Testis (tissue), 3 donors: ENCODE data around the gene NFE2. TPM values are rescaled to one million over a fixed set of nuclear protein-coding genes. Genes with fewer than 3 reads are reported as not detected.
"Not testable (repeated sequence)": the region's sequence is repeated elsewhere in the genome, so short reads cannot be mapped to it uniquely, and the experiment has no call there.

Experiments
- DNase-seq: peaks from one replicate; pipeline ENCODE4 v3.0.0-alpha.2; 2019
- H3K27ac ChIP-seq, 2 donors: fragments of 200-600 bp; sonication (generic); one replicate each; pipeline ENCODE4 v1.5.1; 2019
- H3K27me3 ChIP-seq: fragments of 200-600 bp; sonication (generic); one replicate; pipeline ENCODE4 v1.5.1; 2019
- H3K36me3 ChIP-seq: fragments of 200-600 bp; sonication (generic); one replicate; pipeline ENCODE4 v1.5.1; 2017; ENCODE audit warnings: low read depth; ENCODE audit errors: missing control alignments
- H3K4me1 ChIP-seq: fragments of 200-600 bp; sonication (generic); one replicate; pipeline ENCODE4 v1.5.1; 2019
- H3K4me3 ChIP-seq, 2 donors: fragments of 200-600 bp; sonication (generic); one replicate each; pipeline ENCODE4 v1.5.1; 2017 to 2019
- H3K9me3 ChIP-seq: fragments of 200-600 bp; sonication (generic); one replicate; pipeline ENCODE4 v1.5.1; 2017
- CTCF ChIP-seq, 3 experiments: fragments of 450-650 bp in 2 of 3; fragments of 200-600 bp in 1 of 3; sonication (generic) in 1 of 3; IDR thresholded peaks; one replicate each; pipeline ENCODE4 v1.5.1; 2016 to 2019; ENCODE audit warnings: antibody characterized with exemption in 3 of 3, mild to moderate bottlenecking in 2 of 3, moderate library complexity in 1 of 3
- POLR2A ChIP-seq: fragments of 450-650 bp; IDR thresholded peaks from one replicate; pipeline ENCODE4 v1.6.1; 2017; ENCODE audit warnings: antibody characterized with exemption, mild to moderate bottlenecking, moderate library complexity
- WGBS, 2 donors: methylation state at CpG; one replicate each; pipeline ENCODE4 v1.1.5; 2018; 5-methylcytosine and 5-hydroxymethylcytosine counted together
- intact Hi-C: fragments of 100-400 bp; cut with DNase I; formaldehyde crosslinking; loops from one replicate; pipeline ENCODE4 v1.15.1; 2023; ENCODE audit warnings: low total_unique reads
- polyA plus RNA-seq: library from polyadenylated mRNA; stranded (reverse); fragments of 350-450 nt; fragmentation: Illumina TruSeq; extraction: RNeasy Lipid Tissue Mini Kit (QIAGEN cat#74804); gene quantifications from one replicate; pipeline ENCODE4 v1.2.3, GENCODE V29; 2014; ENCODE audit warnings: low read depth, low replicate concordance; ENCODE audit not compliant: insufficient read depth
- total RNA-seq, 2 donors: library from RNA; depleted of rRNA; stranded (reverse); fragments of >200 nt; gene quantifications; one replicate each; pipeline ENCODE4 v1.2.3, GENCODE V29; 2016

Gene NFE2
- total and polyA plus RNA-seq, 3 donors from 2014 or later: 0.94 to 2.6 (median 1.9) TPM

DNA sequence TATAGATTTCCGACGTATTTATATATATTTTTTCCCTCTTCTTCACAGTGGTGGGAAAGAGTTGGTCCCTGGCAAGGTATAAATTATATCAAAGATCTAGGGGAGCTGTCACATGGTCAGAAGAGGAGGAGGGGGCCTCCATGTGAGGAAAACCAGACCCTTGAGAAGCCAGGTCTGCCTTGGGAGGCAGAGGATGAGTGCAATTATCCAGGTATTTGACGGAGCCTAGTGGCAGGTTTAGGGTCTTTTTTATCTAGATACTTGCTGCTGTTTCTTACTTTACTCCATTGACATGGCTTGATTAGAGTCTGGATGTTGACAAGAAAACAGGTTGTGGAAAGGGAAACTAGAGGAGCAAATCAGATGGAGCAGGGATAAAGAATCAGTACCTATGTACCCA lies 29.6 kb upstream of the NFE2 start:
- WGBS, 2 donors: 75 to 83% methylated on average over 3 of the region's 3 CpGs
- H3K4me1 ChIP-seq: peaks cover 23% of the 10 kb centered on the region
- TF ChIP-seq CTCF (IDR thresholded peaks at IDR 0.05) (no peak), POLR2A (no peak)
- no peaks in the 10 kb centered on the region for H3K27me3 ChIP-seq
- no peaks in the 10 kb centered on the region for H3K9me3 ChIP-seq
- H3K36me3 ChIP-seq: no peaks in the 10 kb centered on the region
- intact Hi-C loops: no loop called here
- no peak for DNase-seq
- H3K4me3 ChIP-seq: no peak overlapping the region
- no peak overlapping the region for H3K27ac ChIP-seq

DNA sequence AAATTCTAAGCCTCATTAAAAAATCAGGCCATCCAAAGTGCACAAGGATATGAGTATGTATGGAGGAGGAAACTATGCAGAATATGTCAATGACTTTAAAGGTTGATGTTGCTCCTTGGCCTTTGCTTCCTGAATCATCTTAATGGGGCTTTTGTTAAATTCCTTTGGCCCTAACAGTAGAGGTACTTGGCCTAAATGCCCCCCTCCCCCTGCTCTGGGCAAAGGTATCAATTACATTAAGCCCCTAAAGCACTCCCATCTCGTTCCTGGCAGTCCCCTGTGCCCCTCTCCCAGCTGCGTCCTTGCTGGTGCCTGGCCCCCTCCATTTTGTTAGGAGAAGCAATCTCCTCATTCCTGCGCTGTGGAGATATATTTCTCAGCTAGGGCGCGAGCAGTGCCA lies 28.9 kb upstream of the NFE2 start:
- no peak for TF ChIP-seq POLR2A
- TF ChIP-seq CTCF (IDR thresholded peaks at IDR 0.05): no peak
- no peak overlapping the region for H3K4me3 ChIP-seq
- H3K27me3 ChIP-seq: no peaks in the 10 kb centered on the region
- no peak overlapping the region for H3K27ac ChIP-seq
- intact Hi-C loops: no loop called here
- H3K9me3 ChIP-seq: no peaks in the 10 kb centered on the region
- H3K36me3 ChIP-seq: no peaks in the 10 kb centered on the region
- WGBS, 2 donors: 55 to 71% methylated on average over 5 of the region's 5 CpGs
- H3K4me1 ChIP-seq: peaks cover 23% of the 10 kb centered on the region
- DNase-seq: no peak

DNA sequence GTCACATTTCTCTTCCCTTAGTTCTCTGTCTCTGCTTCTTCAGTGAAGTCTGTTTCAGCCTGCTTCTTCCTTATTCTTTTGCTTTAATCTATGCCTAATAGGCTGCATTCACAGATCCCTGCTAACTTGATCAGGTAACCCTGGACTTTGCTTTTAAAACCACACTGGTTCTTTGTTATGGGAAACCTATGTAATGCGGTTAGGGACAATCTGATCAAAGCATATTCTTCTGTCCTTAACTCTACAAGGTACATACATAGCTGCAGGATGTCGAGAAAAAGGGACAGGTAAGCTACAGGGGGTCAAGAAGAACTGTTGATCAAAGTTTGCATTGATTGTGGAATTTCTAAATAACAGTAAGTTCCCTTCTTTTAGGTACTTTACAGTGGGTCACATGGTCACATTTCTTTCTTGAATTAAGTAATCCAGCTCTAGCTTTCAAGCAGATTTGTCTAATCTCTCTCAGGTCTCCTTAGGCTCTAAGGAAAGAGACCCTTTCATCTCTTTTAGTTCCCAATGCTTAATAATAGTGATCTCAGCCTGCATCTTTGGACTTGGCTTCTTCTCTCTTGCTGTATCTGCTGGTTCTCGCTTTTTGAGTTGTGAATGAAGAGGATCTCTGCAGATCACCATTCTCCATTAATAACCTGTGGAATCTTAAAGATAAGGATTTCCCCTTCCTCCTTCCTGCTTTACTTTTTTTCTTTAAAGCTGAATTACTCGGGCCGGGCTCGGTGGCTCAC lies 28.0 kb upstream of the NFE2 start:
- TF ChIP-seq CTCF (IDR thresholded peaks at IDR 0.05): no peak
- TF ChIP-seq POLR2A: no peak
- intact Hi-C loops: no loop called here
- Histone ChIP-seq H3K36me3 (no peaks in the 10 kb centered on the region), H3K27me3 (no peaks in the 10 kb centered on the region), H3K4me1 (peaks cover 17% of the 10 kb centered on the region), H3K9me3 (no peaks in the 10 kb centered on the region), H3K27ac (no peak overlapping the region), H3K4me3 (no peak overlapping the region)
- no peak for DNase-seq
- 79 to 83% methylated on average over 6 of the region's 6 CpGs for WGBS, 2 donors

GRCh38 chr12:54325442-54326109 lies 24.8 kb upstream of the NFE2 start:
- Histone ChIP-seq H3K4me1 (peaks cover 17% of the 10 kb centered on the region), H3K27ac (peak overlapping the region; percentile 84 to 91), H3K4me3 (peak overlapping the region; percentile 68 to 73)
- DNase-seq, H3K36me3 ChIP-seq, H3K27me3 ChIP-seq, intact Hi-C loops, H3K9me3 ChIP-seq: not testable (repeated sequence)
- 29 to 36% methylated on average over 22 of the region's 22 CpGs for WGBS, 2 donors

DNA sequence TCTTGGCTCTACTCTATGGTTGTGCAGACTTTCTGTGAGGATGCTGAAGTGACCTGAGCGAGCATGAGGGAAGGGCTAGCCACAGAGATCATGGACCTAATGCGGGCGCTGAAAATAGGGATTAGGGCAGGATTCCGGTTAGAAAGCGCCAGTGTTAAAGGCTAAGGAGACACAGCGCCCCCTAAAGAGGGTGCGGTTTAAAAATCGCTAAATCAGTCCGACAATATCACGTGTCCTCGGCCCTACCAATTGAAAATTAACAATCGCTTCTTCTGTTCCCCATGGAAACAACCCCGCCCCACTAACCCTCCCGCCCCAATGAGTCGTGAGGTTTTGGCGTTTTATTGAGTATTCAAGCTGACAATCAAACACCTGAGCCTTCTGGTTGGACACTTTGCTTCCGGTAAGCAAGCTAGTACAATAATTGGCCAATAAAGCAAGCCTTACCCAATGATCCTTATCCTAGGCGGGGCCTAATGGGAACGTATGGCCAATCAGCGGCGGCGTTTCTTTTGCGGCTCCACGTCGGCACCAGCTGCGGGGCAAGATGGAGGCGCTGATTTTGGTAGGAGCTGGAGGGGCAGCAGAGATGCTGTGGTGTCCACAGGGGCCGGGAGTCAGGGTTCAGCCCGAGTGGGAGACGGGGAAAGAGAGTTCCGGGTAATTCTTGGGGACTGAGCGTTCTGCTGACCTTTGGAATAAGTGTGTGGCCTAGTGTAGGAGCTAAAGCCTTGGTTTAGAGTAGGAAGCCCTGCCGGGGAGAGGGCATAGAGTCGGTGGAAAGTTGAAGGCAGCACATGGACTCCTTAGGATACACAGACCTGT lies 24.0 kb upstream of the NFE2 start, which contains the start of gene COPZ1:
TSS of gene COPZ1 (plus strand) at position 515 of the 825 bp plus-strand sequence. CDS start at position 548, 33 bp downstream.
- peak; percentile 70 for TF ChIP-seq POLR2A
- peak; percentile 59 to 85 (median 62) for TF ChIP-seq CTCF (IDR thresholded peaks at IDR 0.05)
- whole genome bisulfite sequencing, 2 donors: 2 to 6% methylated on average over 12 to 34 of the region's 34 CpGs
- H3K4me1 ChIP-seq: peaks cover 12% of the 10 kb centered on the region

More for the DNA sequence above, 24.0 kb upstream of the NFE2 start, which contains the start of gene COPZ1:
- H3K4me3 ChIP-seq: peak within 1 kb of the TSS; percentile 68 to 73
- intact Hi-C loops: no loop called here
- no peaks in the 10 kb centered on the region for H3K36me3 ChIP-seq
- H3K9me3 ChIP-seq: no peaks in the 10 kb centered on the region
- peak; percentile 98 for DNase-seq
- peak within 1 kb of the TSS; percentile 84 to 91 for H3K27ac ChIP-seq
- no peaks in the 10 kb centered on the region for H3K27me3 ChIP-seq
